Sigmoid colon (tissue), 7 donors: ENCODE measurements around the gene GPLD1. TPM values are rescaled to one million over a fixed set of nuclear protein-coding genes. Genes with fewer than 3 reads are reported as not detected.

Experiments used
- DNase-seq: peaks from one replicate; pipeline ENCODE4 v3.0.0-alpha.2; 2019
- H3K27ac ChIP-seq, 4 donors: fragments of 200-600 bp; sonication (generic); one replicate each; pipeline ENCODE4 v1.5.1; 2016 to 2019; ENCODE audit warnings: mild to moderate bottlenecking in 1 of 4
- H3K27me3 ChIP-seq, 3 donors: fragments of 200-600 bp; sonication (generic); one replicate each; pipeline ENCODE4 v1.5.1; 2019; ENCODE audit warnings: mild to moderate bottlenecking in 1 of 3
- H3K36me3 ChIP-seq, 4 donors: fragments of 200-600 bp; sonication (generic); one replicate each; pipeline ENCODE4 v1.5.1; 2016 to 2019
- H3K4me1 ChIP-seq, 4 donors: fragments of 200-600 bp; sonication (generic); one replicate each; pipeline ENCODE4 v1.5.1; 2017 to 2019
- H3K4me3 ChIP-seq, 4 donors: fragments of 200-600 bp; sonication (generic); one replicate each; pipeline ENCODE4 v1.5.1; 2017 to 2019; ENCODE audit warnings: mild to moderate bottlenecking in 2 of 4, moderate library complexity in 1 of 4
- H3K9me3 ChIP-seq, 4 donors: fragments of 200-600 bp in 3 of 4; sonication (generic) in 3 of 4; one replicate each; pipeline versions ENCODE4 v1.5.1 to v1.6.1; 2013 to 2019
- EP300 ChIP-seq, 4 donors: sonication (generic); formaldehyde crosslinking; IDR thresholded peaks; one replicate each; pipeline ENCODE4 v1.6.1; 2017; ENCODE audit warnings: antibody characterized with exemption in 4 of 4
- POLR2A ChIP-seq, 2 donors: fragments of 450-650 bp; IDR thresholded peaks; one replicate each; pipeline ENCODE4 v1.6.1; 2016; ENCODE audit warnings: antibody characterized with exemption in 2 of 2, mild to moderate bottlenecking in 2 of 2, moderate library complexity in 2 of 2
- POLR2AphosphoS5 ChIP-seq, 4 donors: sonication (generic); formaldehyde crosslinking; IDR thresholded peaks; one replicate each; pipeline ENCODE4 v1.6.1; 2017; ENCODE audit warnings: antibody characterized with exemption in 4 of 4
- WGBS, 2 donors: extraction: QIAGEN DNeasy Blood & Tissue Kit; methylation state at CpG; one replicate each; pipeline ENCODE4 v1.1.7; 2013; 5-methylcytosine and 5-hydroxymethylcytosine counted together
- intact Hi-C: fragments of 100-400 bp; cut with DNase I; formaldehyde crosslinking; loops from one replicate; pipeline ENCODE4 v1.15.1; 2023
- polyA plus RNA-seq, 3 donors: library from polyadenylated mRNA; stranded (reverse); fragments of 200-250 nt; gene quantifications; one replicate each; pipeline ENCODE4 v1.2.3, GENCODE V29; 2013
- total RNA-seq, 4 donors: library from RNA; depleted of rRNA; stranded (reverse); fragments of >200 nt; gene quantifications; one replicate each; pipeline ENCODE4 v1.1.0, GENCODE V29; 2016
- TF ChIP-seq, protein P1 (sequence below), 4 experiments: fragments of 450-650 bp in 3 of 4; fragments of 200-600 bp in 1 of 4; IDR thresholded peaks; one replicate each; pipeline ENCODE4 v1.5.1; 2016 to 2019; ENCODE audit warnings: antibody characterized with exemption in 4 of 4, mild to moderate bottlenecking in 3 of 4, moderate library complexity in 2 of 4
- donor health status: healthy with polysubstance abuse.
- donor health status: Bipolar disorder and iron deficiency.
- donor health status: healthy.

GPLD1 gene
- total and polyA plus RNA-seq, 7 donors = 0.52 to 7.2 (median 4.9) TPM; not detected in 1

DNA sequence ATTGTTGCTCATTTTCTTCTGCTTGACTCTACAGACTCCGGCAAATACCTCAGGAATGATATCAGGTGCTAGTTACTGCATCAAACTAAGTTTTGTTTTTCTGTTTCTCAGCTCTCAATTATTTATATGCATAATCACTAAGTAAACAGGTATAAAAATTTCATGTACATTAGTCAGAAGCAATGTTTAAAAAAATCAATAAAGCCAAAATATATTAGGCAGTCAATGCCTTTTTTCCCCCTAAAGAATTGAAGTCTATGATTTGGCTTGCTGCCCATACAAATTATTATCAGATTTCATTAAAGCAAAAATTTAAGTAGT, 107.2 kb downstream of the GPLD1 start:
- TF ChIP-seq POLR2A (IDR thresholded peaks at IDR 0.05) (no peak), POLR2AphosphoS5 (IDR thresholded peaks at IDR 0.05) (no peak), EP300 (IDR thresholded peaks at IDR 0.05) (no peak)
- TF ChIP-seq, protein P1, sequence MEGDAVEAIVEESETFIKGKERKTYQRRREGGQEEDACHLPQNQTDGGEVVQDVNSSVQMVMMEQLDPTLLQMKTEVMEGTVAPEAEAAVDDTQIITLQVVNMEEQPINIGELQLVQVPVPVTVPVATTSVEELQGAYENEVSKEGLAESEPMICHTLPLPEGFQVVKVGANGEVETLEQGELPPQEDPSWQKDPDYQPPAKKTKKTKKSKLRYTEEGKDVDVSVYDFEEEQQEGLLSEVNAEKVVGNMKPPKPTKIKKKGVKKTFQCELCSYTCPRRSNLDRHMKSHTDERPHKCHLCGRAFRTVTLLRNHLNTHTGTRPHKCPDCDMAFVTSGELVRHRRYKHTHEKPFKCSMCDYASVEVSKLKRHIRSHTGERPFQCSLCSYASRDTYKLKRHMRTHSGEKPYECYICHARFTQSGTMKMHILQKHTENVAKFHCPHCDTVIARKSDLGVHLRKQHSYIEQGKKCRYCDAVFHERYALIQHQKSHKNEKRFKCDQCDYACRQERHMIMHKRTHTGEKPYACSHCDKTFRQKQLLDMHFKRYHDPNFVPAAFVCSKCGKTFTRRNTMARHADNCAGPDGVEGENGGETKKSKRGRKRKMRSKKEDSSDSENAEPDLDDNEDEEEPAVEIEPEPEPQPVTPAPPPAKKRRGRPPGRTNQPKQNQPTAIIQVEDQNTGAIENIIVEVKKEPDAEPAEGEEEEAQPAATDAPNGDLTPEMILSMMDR (IDR thresholded peaks at IDR 0.05) = no peak
- WGBS, 2 donors = 91 to 96% methylated on average over 1 of the region's 1 CpG
- intact Hi-C loops = loop anchor here (10.0 kb wide), 1 partner anchor 97 kb away; no protein-coding TSS in a partner anchor

DNA sequence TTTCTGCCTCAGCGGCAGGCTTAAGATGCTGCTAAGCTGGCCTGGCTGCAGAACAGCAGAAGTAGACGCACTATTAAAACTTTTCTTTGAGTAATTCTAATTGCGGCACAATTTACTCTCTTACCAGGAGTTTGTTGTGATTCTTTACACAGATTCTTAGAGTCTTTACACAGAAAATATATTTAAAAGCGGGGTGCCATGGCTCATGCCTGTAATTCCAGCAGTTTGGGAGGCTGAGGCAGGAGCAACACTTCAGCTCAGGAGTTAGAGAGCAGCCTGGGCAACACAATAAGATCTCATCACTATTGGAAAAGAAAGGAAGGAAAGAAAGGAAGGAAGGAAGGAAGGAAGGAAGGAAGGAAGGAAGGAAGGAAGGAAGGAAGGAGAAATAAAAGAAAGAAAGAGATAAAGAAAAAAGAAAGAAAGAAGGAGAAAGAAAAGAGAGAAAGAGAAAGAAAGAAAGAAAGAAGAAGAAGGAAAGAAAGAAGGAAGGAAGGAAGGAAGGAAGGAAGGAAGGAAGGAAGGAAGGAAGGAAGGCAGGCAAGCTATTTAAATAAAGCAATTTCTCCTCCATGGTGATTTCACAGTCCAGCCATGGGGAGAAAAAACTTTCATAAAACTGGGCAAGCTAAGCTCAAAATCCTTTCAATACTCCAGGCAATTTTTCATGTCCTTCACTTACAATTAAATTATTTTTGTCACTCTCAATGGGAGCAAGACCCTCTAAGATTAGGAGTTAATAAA, 107.7 kb downstream of the GPLD1 start:
- 94 to 96% methylated on average over 4 of the region's 4 CpGs for WGBS, 2 donors
- TF ChIP-seq POLR2AphosphoS5 (IDR thresholded peaks at IDR 0.05) (no peak), EP300 (IDR thresholded peaks at IDR 0.05) (no peak), POLR2A (IDR thresholded peaks at IDR 0.05) (no peak)
- TF ChIP-seq, protein P1 (IDR thresholded peaks at IDR 0.05) = no peak
- intact Hi-C loops = loop anchor here (10.0 kb wide), 1 partner anchor 97 kb away; no protein-coding TSS in a partner anchor
- Histone ChIP-seq H3K4me3 (no peak overlapping the region), H3K27ac (no peak overlapping the region), H3K9me3 (no peaks in the 10 kb centered on the region), H3K36me3 (no peaks in the 10 kb centered on the region), H3K4me1 (no peaks in the 10 kb centered on the region), H3K27me3 (no peaks in the 10 kb centered on the region)
- no peak for DNase-seq

More for the DNA sequence above, 107.2 kb downstream of the GPLD1 start:
- Histone ChIP-seq H3K27ac (no peak overlapping the region), H3K27me3 (no peaks in the 10 kb centered on the region), H3K4me1 (no peaks in the 10 kb centered on the region), H3K9me3 (no peaks in the 10 kb centered on the region), H3K36me3 (no peaks in the 10 kb centered on the region), H3K4me3 (no peak overlapping the region)
- no peak for DNase-seq

DNA sequence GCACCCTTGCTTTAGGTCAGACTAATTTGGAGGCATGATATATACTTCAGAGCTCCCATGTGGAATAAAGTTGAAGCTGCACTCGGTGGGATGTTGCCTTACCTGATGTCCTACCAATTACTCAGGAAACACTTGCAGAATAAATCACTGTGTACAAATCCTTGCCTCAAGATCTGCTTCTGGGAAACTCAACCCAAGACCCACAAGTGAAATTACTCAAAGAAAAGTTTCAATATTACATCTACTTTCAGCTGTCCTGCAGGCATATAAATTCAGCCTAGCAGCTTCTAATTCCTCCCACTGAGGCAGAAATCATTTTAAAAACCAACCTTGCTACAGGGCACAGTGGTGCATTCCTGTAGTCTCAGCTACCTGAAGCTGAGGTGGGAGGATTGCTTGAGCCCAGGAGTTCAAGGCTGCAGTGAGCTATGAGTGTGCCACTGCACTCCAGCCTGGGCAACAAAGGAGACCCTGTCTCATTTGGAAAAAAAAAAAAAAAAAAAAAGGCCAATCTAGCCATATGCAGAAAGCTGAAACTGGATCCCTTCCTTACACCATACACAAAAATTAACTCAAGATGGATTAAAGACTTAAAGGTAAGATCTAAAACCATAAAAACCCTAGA, 110.8 kb downstream of the GPLD1 start:
- Histone ChIP-seq H3K27ac (no peak overlapping the region), H3K9me3 (no peaks in the 10 kb centered on the region), H3K36me3 (no peaks in the 10 kb centered on the region), H3K4me3 (no peak overlapping the region), H3K4me1 (no peaks in the 10 kb centered on the region), H3K27me3 (no peaks in the 10 kb centered on the region)
- DNase-seq = no peak
- intact Hi-C loops = no loop called here
- TF ChIP-seq EP300 (IDR thresholded peaks at IDR 0.05) (no peak), POLR2AphosphoS5 (IDR thresholded peaks at IDR 0.05) (no peak), POLR2A (IDR thresholded peaks at IDR 0.05) (no peak)
- TF ChIP-seq, protein P1 (IDR thresholded peaks at IDR 0.05) = no peak
- WGBS, 2 donors = 69 to 79% methylated on average over 1 of the region's 1 CpG

Other genes with a start within 250 kb of the GPLD1 start
- gene DCDC2, start 131.5 kb downstream of the GPLD1 start, total RNA-seq = under 1 TPM in 1 of 4 donors, not detected in 3; under 0.01 TPM
- 1 to 10 TPM in 1 of 3 donors, under 1 TPM in 2; 0.46 to 1.6 (median 0.60) TPM for gene DCDC2, start 131.5 kb downstream of the GPLD1 start, polyA plus RNA-seq
- 10 to 100 TPM; 21.4 to 33.5 (median 27.0) TPM for gene MRS2, start 86.6 kb downstream of the GPLD1 start, total RNA-seq
- gene MRS2, start 86.6 kb downstream of the GPLD1 start, polyA plus RNA-seq = 10 to 100 TPM in 2 of 3 donors, 1 to 10 TPM in 1; 9.0 to 20.1 (median 18.3) TPM
- 1 to 10 TPM; 2.6 to 5.0 (median 2.9) TPM for gene ALDH5A1, start 5.4 kb upstream of the GPLD1 start, total RNA-seq
- 1 to 10 TPM; 2.4 to 4.5 (median 2.8) TPM for gene ALDH5A1, start 5.4 kb upstream of the GPLD1 start, polyA plus RNA-seq
- under 1 TPM; 0.16 to 0.71 (median 0.48) TPM for gene KIAA0319, start 156.6 kb upstream of the GPLD1 start, total RNA-seq
- under 1 TPM in 2 of 3 donors, not detected in 1; under 0.01 to 0.60 TPM for gene KIAA0319, start 156.6 kb upstream of the GPLD1 start, polyA plus RNA-seq
- gene TDP2, start 177.3 kb upstream of the GPLD1 start, total RNA-seq = 10 to 100 TPM; 30.4 to 67.6 (median 48.2) TPM
- 100 to 1,000 TPM; 125 to 543 (median 421) TPM for gene TDP2, start 177.3 kb upstream of the GPLD1 start, polyA plus RNA-seq
- gene ACOT13, start 177.5 kb upstream of the GPLD1 start, total RNA-seq = 10 to 100 TPM in 1 of 4 donors, 1 to 10 TPM in 3; 5.3 to 11.8 (median 9.2) TPM
- gene ACOT13, start 177.5 kb upstream of the GPLD1 start, polyA plus RNA-seq = 10 to 100 TPM; 23.0 to 48.6 (median 48.1) TPM
- 10 to 100 TPM; 27.0 to 34.2 (median 32.3) TPM for gene C6orf62, start 229.6 kb upstream of the GPLD1 start, total RNA-seq
- 10 to 100 TPM; 30.6 to 60.9 (median 37.9) TPM for gene C6orf62, start 229.6 kb upstream of the GPLD1 start, polyA plus RNA-seq